ENCODE results near the gene PARP1. TPM values are rescaled to one million over a fixed set of nuclear protein-coding genes. Genes with fewer than 3 reads are reported as not detected.
A peak's percentile ranks its signal among the peaks of the same experiment; 100 is the strongest.

Gene PARP1
- polyA plus RNA-seq, 1 donor from 2014 or later, result 321 TPM

- Mint-ChIP-seq H3K27me3 (no peaks in the 10 kb centered on the region), H3K36me3 (no peaks in the 10 kb centered on the region), H3K9me3 (no peaks in the 10 kb centered on the region), H3K4me1 (peaks cover 5 to 15% (median 8%) of the 10 kb centered on the region in 3 donors), H3K4me3 (no peak overlapping the region), H3K27ac (no peak overlapping the region)
Observed at GRCh38 chr1:226422478-226422877, 14.6 kb upstream of the PARP1 start.

GRCh38 chr1:226420897-226421296 is 13.0 kb upstream of the PARP1 start:
- Mint-ChIP-seq H3K36me3 (no peaks in the 10 kb centered on the region), H3K9me3 (no peaks in the 10 kb centered on the region), H3K4me3 (no peak overlapping the region), H3K27me3 (peaks cover 2% of the 10 kb centered on the region), H3K27ac (no peak overlapping the region), H3K4me1 (peaks cover 5 to 11% (median 5%) of the 10 kb centered on the region in 3 donors)

GRCh38 chr1:226420328-226420727 is 12.4 kb upstream of the PARP1 start:
- Mint-ChIP-seq H3K27ac (no peak overlapping the region), H3K4me1 (peaks cover 0 to 6% (median 0%) of the 10 kb centered on the region in 3 donors), H3K36me3 (no peaks in the 10 kb centered on the region), H3K9me3 (no peaks in the 10 kb centered on the region), H3K4me3 (no peak overlapping the region), H3K27me3 (peaks cover 2% of the 10 kb centered on the region)

GRCh38 chr1:226419284-226420029 is 11.6 kb upstream of the PARP1 start:
- Mint-ChIP-seq H3K36me3 (peaks cover 2% of the 10 kb centered on the region), H3K4me3 (no peak overlapping the region), H3K27me3 (peaks cover 2% of the 10 kb centered on the region), H3K9me3 (no peaks in the 10 kb centered on the region), H3K4me1 (peaks cover 0 to 6% (median 0%) of the 10 kb centered on the region in 3 donors), H3K27ac (no peak overlapping the region)

GRCh38 chr1:226417830-226418546 is 10.1 kb upstream of the PARP1 start:
- peaks cover 4% of the 10 kb centered on the region for H3K36me3 Mint-ChIP-seq
- H3K9me3 Mint-ChIP-seq, result no peaks in the 10 kb centered on the region
- peaks cover 2% of the 10 kb centered on the region for H3K27me3 Mint-ChIP-seq
- no peak overlapping the region for H3K4me3 Mint-ChIP-seq
- no peak overlapping the region for H3K27ac Mint-ChIP-seq
- peaks cover 0 to 3% (median 0%) of the 10 kb centered on the region in 3 donors for H3K4me1 Mint-ChIP-seq

GRCh38 chr1:226417350-226417749 is 9.5 kb upstream of the PARP1 start:
- no peak overlapping the region for H3K27ac Mint-ChIP-seq
- H3K4me1 Mint-ChIP-seq, result peaks cover 0 to 3% (median 0%) of the 10 kb centered on the region in 3 donors
- H3K27me3 Mint-ChIP-seq, result peaks cover 2% of the 10 kb centered on the region
- peaks cover 4% of the 10 kb centered on the region for H3K36me3 Mint-ChIP-seq
- no peak overlapping the region for H3K4me3 Mint-ChIP-seq
- H3K9me3 Mint-ChIP-seq, result no peaks in the 10 kb centered on the region

GRCh38 chr1:226414098-226414698 is 6.3 kb upstream of the PARP1 start:
- H3K27ac Mint-ChIP-seq, result peak overlapping the region in 1 of 3 donors; percentile 78
- peaks cover 0 to 2% (median 0%) of the 10 kb centered on the region in 3 donors for H3K9me3 Mint-ChIP-seq
- H3K4me1 Mint-ChIP-seq, result peaks cover 3 to 6% (median 4%) of the 10 kb centered on the region in 3 donors
- H3K36me3 Mint-ChIP-seq, result peaks cover 4% of the 10 kb centered on the region
- peaks cover 2% of the 10 kb centered on the region for H3K27me3 Mint-ChIP-seq
- H3K4me3 Mint-ChIP-seq, result no peak overlapping the region

- H3K4me3 Mint-ChIP-seq, result peak overlapping the region in 1 of 4 donors; percentile 70
- peak overlapping the region; percentile 53 to 83 (median 69) for H3K27ac Mint-ChIP-seq
- H3K27me3 Mint-ChIP-seq, result peaks cover 2% of the 10 kb centered on the region
- peaks cover 4% of the 10 kb centered on the region for H3K36me3 Mint-ChIP-seq
- H3K9me3 Mint-ChIP-seq, result peaks cover 0 to 2% (median 0%) of the 10 kb centered on the region in 3 donors
- peaks cover 11 to 12% (median 12%) of the 10 kb centered on the region in 3 donors for H3K4me1 Mint-ChIP-seq
Observed at GRCh38 chr1:226411619-226412018, 3.7 kb upstream of the PARP1 start.

- Mint-ChIP-seq H3K36me3 (peaks cover 4% of the 10 kb centered on the region), H3K27ac (peak overlapping the region in 1 of 3 donors; percentile 72), H3K4me1 (peaks cover 11 to 18% (median 17%) of the 10 kb centered on the region in 3 donors), H3K9me3 (peaks cover 0 to 2% (median 0%) of the 10 kb centered on the region in 3 donors), H3K27me3 (no peaks in the 10 kb centered on the region), H3K4me3 (peak overlapping the region in 2 of 4 donors; percentile 34 to 76)
Observed at GRCh38 chr1:226410958-226411357, 3.1 kb upstream of the PARP1 start.

- Mint-ChIP-seq H3K9me3 (peaks cover 0 to 2% (median 0%) of the 10 kb centered on the region in 3 donors), H3K4me1 (peaks cover 22 to 29% (median 29%) of the 10 kb centered on the region in 3 donors), H3K27me3 (no peaks in the 10 kb centered on the region), H3K36me3 (peaks cover 2% of the 10 kb centered on the region), H3K27ac (peak overlapping the region in 1 of 3 donors; percentile 59), H3K4me3 (peak overlapping the region in 1 of 4 donors; percentile 41)
Observed at GRCh38 chr1:226409392-226409791, 1.5 kb upstream of the PARP1 start.

- peaks cover 0 to 2% (median 0%) of the 10 kb centered on the region in 3 donors for H3K9me3 Mint-ChIP-seq
- H3K36me3 Mint-ChIP-seq, result no peaks in the 10 kb centered on the region
- peak overlapping the region; percentile 84 to 97 (median 87) for H3K27ac Mint-ChIP-seq
- H3K4me1 Mint-ChIP-seq, result peaks cover 28 to 38% (median 36%) of the 10 kb centered on the region in 3 donors
- H3K4me3 Mint-ChIP-seq, result peak overlapping the region; percentile 88 to 100 (median 93)
- H3K27me3 Mint-ChIP-seq, result no peaks in the 10 kb centered on the region
Observed at GRCh38 chr1:226408285-226409184, 642 bp upstream of the PARP1 start.

- Mint-ChIP-seq H3K27me3 (no peaks in the 10 kb centered on the region), H3K9me3 (peaks cover 0 to 2% (median 0%) of the 10 kb centered on the region in 3 donors), H3K27ac (peak overlapping the region; percentile 84 to 97 (median 96)), H3K4me1 (peaks cover 39 to 50% (median 39%) of the 10 kb centered on the region in 3 donors), H3K4me3 (peak overlapping the region; percentile 88 to 100 (median 96)), H3K36me3 (peaks cover 3% of the 10 kb centered on the region)
Observed at GRCh38 chr1:226407199-226407496, 745 bp downstream of the PARP1 start.

GRCh38 chr1:226406401-226406881 is 1.5 kb downstream of the PARP1 start:
- H3K27me3 Mint-ChIP-seq, result no peaks in the 10 kb centered on the region
- H3K4me3 Mint-ChIP-seq, result peak overlapping the region; percentile 88 to 100 (median 96)
- peaks cover 0 to 2% (median 0%) of the 10 kb centered on the region in 3 donors for H3K9me3 Mint-ChIP-seq
- H3K36me3 Mint-ChIP-seq, result peaks cover 3% of the 10 kb centered on the region
- H3K4me1 Mint-ChIP-seq, result peaks cover 37 to 50% (median 45%) of the 10 kb centered on the region in 3 donors
- H3K27ac Mint-ChIP-seq, result peak overlapping the region; percentile 84 to 97 (median 96)

- Mint-ChIP-seq H3K4me1 (peaks cover 45 to 60% (median 54%) of the 10 kb centered on the region in 3 donors), H3K27me3 (no peaks in the 10 kb centered on the region), H3K36me3 (peaks cover 7% of the 10 kb centered on the region), H3K4me3 (peak overlapping the region; percentile 88 to 100 (median 96)), H3K9me3 (no peaks in the 10 kb centered on the region), H3K27ac (peak overlapping the region; percentile 84 to 97 (median 96))
Observed at GRCh38 chr1:226405411-226405988, 2.4 kb downstream of the PARP1 start.
